Adrenal gland (tissue), 5 donors: ENCODE results near the gene ACKR2.

Experiments
- CTCF ChIP-seq, 6 experiments: fragments of 450-650 bp in 4 of 6; fragments of 200-600 bp in 2 of 6; sonication (generic) in 1 of 6; IDR thresholded peaks; 1 replicate in 5 of 6; 2 replicates in 1 of 6; pipeline versions ENCODE4 v1.5.1 to v1.8.0; 2016 to 2021; ENCODE audit warnings: antibody characterized with exemption in 6 of 6, mild to moderate bottlenecking in 2 of 6, moderate library complexity in 1 of 6
- POLR2A ChIP-seq, 2 donors: fragments of 450-650 bp; IDR thresholded peaks; one replicate each; pipeline ENCODE4 v1.6.1; 2017; ENCODE audit warnings: antibody characterized with exemption in 2 of 2, mild to moderate bottlenecking in 2 of 2, moderate library complexity in 1 of 2
- donor health status: DM: no; HTN: no; CAD: no.

- TF ChIP-seq CTCF (IDR thresholded peaks at IDR 0.05) (no peak), POLR2A (IDR thresholded peaks at IDR 0.05) (no peak)
Observed at GRCh38 chr3:42801048-42801620, 8.1 kb upstream of the ACKR2 start.
